22Rv1 (cell line): ENCODE data around the gene INTS6.

Experiments
- H3K27ac ChIP-seq: fragments of 450-650 bp; 2 replicates; pipeline ENCODE4 v1.5.1; 2017
- CTCF ChIP-seq: fragments of 450-650 bp; IDR thresholded peaks from 2 replicates; pipeline ENCODE4 v1.5.1; 2017; ENCODE audit warnings: mild to moderate bottlenecking
- ZFX ChIP-seq: fragments of 450-650 bp; IDR thresholded peaks from 2 replicates; pipeline ENCODE4 v1.6.1; 2017; ENCODE audit warnings: antibody characterized with exemption, borderline replicate concordance

INTS6 gene

GRCh38 chr13:51317262-51317661, 135.6 kb downstream of the INTS6 start:
- no peak overlapping the region for H3K27ac ChIP-seq
- no peak for TF ChIP-seq ZFX
- TF ChIP-seq CTCF = no peak

GRCh38 chr13:51313619-51314018, 139.2 kb downstream of the INTS6 start:
- H3K27ac ChIP-seq = no peak overlapping the region
- TF ChIP-seq ZFX (no peak), CTCF (no peak)

- H3K27ac ChIP-seq = no peak overlapping the region
- TF ChIP-seq ZFX (no peak), CTCF (no peak)
These were observed 140.8 kb downstream of the INTS6 start for GRCh38 chr13:51311957-51312520.
